ENCODE results near the gene CDH5.

The CDH5 gene

GRCh38 chr16:66419527-66419926 is 53.0 kb downstream of the CDH5 start:
- DNase-seq: no peak

- DNase-seq: no peak
These were observed 53.9 kb downstream of the CDH5 start for GRCh38 chr16:66420396-66420795.

GRCh38 chr16:66421891-66422290 is 55.4 kb downstream of the CDH5 start:
- no peak for DNase-seq

GRCh38 chr16:66422366-66422765 is 55.9 kb downstream of the CDH5 start:
- DNase-seq: no peak

- DNase-seq: no peak
These were observed 56.7 kb downstream of the CDH5 start for GRCh38 chr16:66423177-66423576.

- no peak for DNase-seq
These were observed 59.2 kb downstream of the CDH5 start for GRCh38 chr16:66425651-66426050.

GRCh38 chr16:66426112-66427035 is 59.9 kb downstream of the CDH5 start:
- DNase-seq: no peak

- DNase-seq: no peak
These were observed 60.8 kb downstream of the CDH5 start, which contains the start of gene BEAN1 for GRCh38 chr16:66427036-66427860. TSS of gene BEAN1 (plus strand) at chr16:66427295. CDS start at chr16:66437677, 10,382 bp downstream.

- no peak for DNase-seq
These were observed 61.6 kb downstream of the CDH5 start for GRCh38 chr16:66427871-66428681.

GRCh38 chr16:66428682-66429251 is 62.3 kb downstream of the CDH5 start:
- DNase-seq: no peak

GRCh38 chr16:66429290-66429962 is 62.9 kb downstream of the CDH5 start:
- no peak for DNase-seq

- no peak for DNase-seq
These were observed 63.7 kb downstream of the CDH5 start for GRCh38 chr16:66430214-66430613.

GRCh38 chr16:66431760-66432159 is 65.3 kb downstream of the CDH5 start:
- no peak for DNase-seq

GRCh38 chr16:66432429-66432828 is 65.9 kb downstream of the CDH5 start:
- DNase-seq: no peak

- DNase-seq: no peak
These were observed 68.3 kb downstream of the CDH5 start for GRCh38 chr16:66434619-66435430.

GRCh38 chr16:66435896-66436295 is 69.4 kb downstream of the CDH5 start:
- DNase-seq: no peak

- DNase-seq: no peak
These were observed 71.0 kb downstream of the CDH5 start for GRCh38 chr16:66437391-66437945.

GRCh38 chr16:66438536-66438935 is 72.0 kb downstream of the CDH5 start:
- no peak for DNase-seq

- DNase-seq: no peak
These were observed 72.7 kb downstream of the CDH5 start for GRCh38 chr16:66439051-66439730.

- no peak for DNase-seq
These were observed 73.8 kb downstream of the CDH5 start for GRCh38 chr16:66440271-66440802.

Measured in CD4-positive, alpha-beta T cell treated with Interleukin-1 beta for 1 hour (primary cell).